Muscle layer of duodenum (tissue), 2 donors: Measurements from ENCODE around the gene HSPB6.

ENCODE experiments used
- H3K27ac ChIP-seq: one replicate; pipeline ENCODE4 v1.7.0; 2013; ENCODE audit warnings: mild to moderate bottlenecking, low read length
- H3K27me3 ChIP-seq: one replicate; pipeline ENCODE4 v1.7.0; 2013; ENCODE audit warnings: low read depth, mild to moderate bottlenecking, control low read depth, low read length
- H3K36me3 ChIP-seq, 2 donors: one replicate each; pipeline ENCODE4 v1.7.0; 2013; ENCODE audit warnings: low read length in 2 of 2, control low read depth in 1 of 2, mild to moderate bottlenecking in 1 of 2; ENCODE audit not compliant: insufficient read depth in 2 of 2, control insufficient read depth in 1 of 2
- H3K4me1 ChIP-seq, 2 donors: one replicate each; pipeline ENCODE4 v1.7.0; 2013; ENCODE audit warnings: low read length in 2 of 2, mild to moderate bottlenecking in 2 of 2, control low read depth in 1 of 2, moderate library complexity in 1 of 2; ENCODE audit not compliant: insufficient read depth in 2 of 2, control insufficient read depth in 1 of 2
- H3K4me3 ChIP-seq, 2 donors: one replicate each; pipeline ENCODE4 v1.7.0; 2013; ENCODE audit warnings: low read length in 2 of 2, low read depth in 1 of 2, mild to moderate bottlenecking in 1 of 2
- H3K9me3 ChIP-seq, 2 donors: one replicate each; pipeline ENCODE4 v1.7.0; 2013; ENCODE audit warnings: low read length in 2 of 2, control low read depth in 1 of 2, mild to moderate bottlenecking in 1 of 2; ENCODE audit not compliant: control insufficient read depth in 1 of 2
- donor health status: healthy.

HSPB6 gene

DNA sequence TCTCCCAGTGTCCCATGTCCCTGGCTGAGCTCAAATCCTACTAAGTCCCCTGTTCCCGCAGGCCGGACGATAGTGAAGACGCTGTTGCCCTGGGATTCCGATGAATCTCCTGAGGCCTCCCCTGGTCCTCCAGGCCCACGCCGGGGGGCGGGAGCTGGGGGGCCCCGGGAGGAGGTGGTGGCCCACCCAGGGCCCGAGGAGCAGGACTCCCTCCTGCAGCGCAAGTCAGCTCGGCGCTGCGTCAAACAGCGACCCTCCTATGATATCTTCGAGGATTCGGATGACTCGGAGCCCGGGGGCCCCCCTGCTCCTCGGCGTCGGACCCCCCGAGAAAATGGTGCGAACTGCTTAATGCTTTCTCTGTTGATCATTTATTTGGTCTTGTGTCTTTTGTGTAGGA lies 33.2 kb downstream of the HSPB6 start:
- Histone ChIP-seq H3K27me3 (no peaks in the 10 kb centered on the region), H3K36me3 (peaks cover 62 to 81% of the 10 kb centered on the region in 2 donors), H3K9me3 (no peaks in the 10 kb centered on the region), H3K27ac (no peak overlapping the region), H3K4me1 (peaks cover 7 to 15% of the 10 kb centered on the region in 2 donors), H3K4me3 (no peak overlapping the region)

DNA sequence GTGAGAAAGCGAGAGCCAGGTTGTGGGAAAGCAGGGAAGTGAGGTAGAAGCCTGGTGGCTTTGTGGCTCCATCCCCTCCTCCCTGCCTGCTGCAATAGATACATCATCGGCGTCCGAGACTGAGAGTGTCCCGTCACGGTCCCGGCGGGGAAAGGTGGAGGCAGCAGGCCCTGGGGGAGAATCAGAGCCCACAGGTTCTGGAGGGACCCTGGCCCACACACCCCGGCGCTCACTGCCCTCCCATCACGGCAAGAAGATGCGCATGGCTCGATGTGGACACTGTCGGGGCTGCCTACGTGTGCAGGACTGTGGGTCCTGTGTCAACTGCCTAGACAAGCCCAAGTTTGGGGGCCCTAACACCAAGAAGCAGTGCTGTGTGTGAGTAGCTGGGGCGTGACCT lies 33.9 kb downstream of the HSPB6 start:
- H3K27ac ChIP-seq, result no peak overlapping the region
- H3K9me3 ChIP-seq, result no peaks in the 10 kb centered on the region
- peaks cover 7 to 18% of the 10 kb centered on the region in 2 donors for H3K4me1 ChIP-seq
- H3K27me3 ChIP-seq, result no peaks in the 10 kb centered on the region
- H3K4me3 ChIP-seq, result no peak overlapping the region
- peaks cover 57 to 73% of the 10 kb centered on the region in 2 donors for H3K36me3 ChIP-seq

DNA sequence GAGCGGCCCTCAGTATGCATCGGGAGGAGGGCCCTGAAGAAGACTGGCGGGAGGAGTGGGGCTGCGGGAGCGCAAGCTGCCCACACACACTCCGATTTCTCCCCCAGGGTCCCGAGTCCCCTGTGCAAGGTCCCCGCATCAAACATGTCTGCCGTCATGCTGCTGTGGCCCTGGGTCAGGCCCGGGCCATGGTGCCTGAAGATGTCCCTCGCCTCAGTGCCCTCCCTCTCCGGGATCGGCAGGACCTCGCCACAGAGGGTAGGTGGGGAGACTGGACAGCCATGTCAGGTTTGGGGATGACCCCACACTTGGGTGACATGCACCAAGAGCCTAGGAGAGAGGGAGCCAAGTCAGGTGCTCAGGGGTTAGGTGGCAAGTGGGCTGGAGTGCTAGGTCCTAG lies 34.4 kb downstream of the HSPB6 start:
- Histone ChIP-seq H3K9me3 (no peaks in the 10 kb centered on the region), H3K27ac (no peak overlapping the region), H3K27me3 (no peaks in the 10 kb centered on the region), H3K4me3 (no peak overlapping the region), H3K36me3 (peaks cover 52 to 68% of the 10 kb centered on the region in 2 donors), H3K4me1 (peaks cover 7 to 18% of the 10 kb centered on the region in 2 donors)

GRCh38 chr19:35721374-35721773 lies 35.5 kb downstream of the HSPB6 start:
- no peaks in the 10 kb centered on the region for H3K9me3 ChIP-seq
- H3K4me1 ChIP-seq, result peaks cover 7 to 18% of the 10 kb centered on the region in 2 donors
- no peaks in the 10 kb centered on the region for H3K27me3 ChIP-seq
- peaks cover 43 to 58% of the 10 kb centered on the region in 2 donors for H3K36me3 ChIP-seq
- H3K4me3 ChIP-seq, result no peak overlapping the region
- H3K27ac ChIP-seq, result no peak overlapping the region

DNA sequence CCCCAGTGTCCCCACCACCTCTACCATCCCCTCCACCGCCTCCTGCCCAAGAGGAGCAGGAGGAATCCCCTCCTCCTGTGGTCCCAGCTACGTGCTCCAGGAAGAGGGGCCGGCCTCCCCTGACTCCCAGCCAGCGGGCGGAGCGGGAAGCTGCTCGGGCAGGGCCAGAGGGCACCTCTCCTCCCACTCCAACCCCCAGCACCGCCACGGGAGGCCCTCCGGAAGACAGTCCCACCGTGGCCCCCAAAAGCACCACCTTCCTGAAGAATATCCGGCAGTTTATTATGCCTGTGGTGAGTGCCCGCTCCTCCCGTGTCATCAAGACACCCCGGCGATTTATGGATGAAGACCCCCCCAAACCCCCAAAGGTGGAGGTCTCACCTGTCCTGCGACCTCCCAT lies 36.2 kb downstream of the HSPB6 start:
- H3K27ac ChIP-seq, result no peak overlapping the region
- no peaks in the 10 kb centered on the region for H3K27me3 ChIP-seq
- H3K4me3 ChIP-seq, result no peak overlapping the region
- H3K36me3 ChIP-seq, result peaks cover 36 to 50% of the 10 kb centered on the region in 2 donors
- H3K4me1 ChIP-seq, result peaks cover 12 to 24% of the 10 kb centered on the region in 2 donors
- H3K9me3 ChIP-seq, result no peaks in the 10 kb centered on the region

DNA sequence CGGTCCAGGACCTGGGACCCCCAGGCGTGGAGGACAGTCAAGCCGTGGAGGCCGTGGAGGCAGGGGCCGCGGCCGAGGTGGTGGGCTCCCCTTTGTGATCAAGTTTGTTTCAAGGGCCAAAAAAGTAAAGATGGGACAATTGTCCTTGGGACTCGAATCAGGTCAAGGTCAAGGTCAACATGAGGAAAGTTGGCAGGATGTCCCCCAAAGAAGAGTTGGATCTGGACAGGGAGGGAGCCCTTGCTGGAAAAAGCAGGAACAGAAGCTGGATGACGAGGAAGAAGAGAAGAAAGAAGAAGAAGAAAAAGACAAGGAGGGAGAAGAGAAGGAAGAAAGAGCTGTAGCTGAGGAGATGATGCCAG lies 36.7 kb downstream of the HSPB6 start:
- Histone ChIP-seq H3K36me3 (peaks cover 31 to 45% of the 10 kb centered on the region in 2 donors), H3K27me3 (no peaks in the 10 kb centered on the region), H3K4me3 (no peak overlapping the region), H3K27ac (no peak overlapping the region), H3K4me1 (peaks cover 12 to 26% of the 10 kb centered on the region in 2 donors), H3K9me3 (no peaks in the 10 kb centered on the region)

DNA sequence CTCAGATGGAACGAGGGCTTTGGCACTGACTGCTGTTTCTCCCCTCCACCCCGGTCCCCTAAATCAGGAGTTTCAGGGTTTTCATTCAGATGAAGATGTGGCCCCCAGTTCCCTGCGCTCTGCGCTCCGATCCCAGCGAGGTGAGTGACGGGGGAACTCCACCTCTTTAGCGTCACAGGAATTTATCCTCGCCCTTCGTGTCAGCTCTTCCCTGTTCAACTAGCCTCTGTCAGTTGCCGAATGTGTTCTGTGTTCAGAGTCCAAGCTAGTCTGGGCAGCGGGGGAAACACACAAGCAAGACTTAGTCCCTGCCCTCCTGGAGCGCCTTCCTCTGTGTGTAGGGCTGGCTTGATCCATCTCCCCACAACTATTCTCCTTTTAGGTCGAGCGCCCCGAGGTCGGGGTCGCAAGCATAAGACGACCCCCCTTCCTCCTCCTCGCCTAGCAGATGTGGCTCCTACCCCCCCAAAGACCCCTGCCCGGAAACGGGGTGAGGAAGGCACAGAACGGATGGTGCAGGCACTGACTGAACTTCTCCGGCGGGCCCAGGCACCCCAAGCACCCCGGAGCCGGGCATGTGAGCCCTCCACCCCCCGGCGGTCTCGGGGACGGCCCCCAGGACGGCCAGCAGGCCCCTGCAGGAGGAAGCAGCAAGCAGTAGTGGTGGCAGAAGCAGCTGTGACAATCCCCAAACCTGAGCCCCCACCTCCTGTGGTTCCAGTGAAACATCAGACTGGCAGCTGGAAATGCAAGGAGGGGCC lies 37.2 kb downstream of the HSPB6 start:
- peaks cover 25 to 40% of the 10 kb centered on the region in 2 donors for H3K36me3 ChIP-seq
- peak overlapping the region; percentile 16 for H3K27ac ChIP-seq
- peaks cover 12 to 26% of the 10 kb centered on the region in 2 donors for H3K4me1 ChIP-seq
- H3K27me3 ChIP-seq, result no peaks in the 10 kb centered on the region
- peak overlapping the region; percentile 73 to 74 for H3K4me3 ChIP-seq
- no peaks in the 10 kb centered on the region for H3K9me3 ChIP-seq

DNA sequence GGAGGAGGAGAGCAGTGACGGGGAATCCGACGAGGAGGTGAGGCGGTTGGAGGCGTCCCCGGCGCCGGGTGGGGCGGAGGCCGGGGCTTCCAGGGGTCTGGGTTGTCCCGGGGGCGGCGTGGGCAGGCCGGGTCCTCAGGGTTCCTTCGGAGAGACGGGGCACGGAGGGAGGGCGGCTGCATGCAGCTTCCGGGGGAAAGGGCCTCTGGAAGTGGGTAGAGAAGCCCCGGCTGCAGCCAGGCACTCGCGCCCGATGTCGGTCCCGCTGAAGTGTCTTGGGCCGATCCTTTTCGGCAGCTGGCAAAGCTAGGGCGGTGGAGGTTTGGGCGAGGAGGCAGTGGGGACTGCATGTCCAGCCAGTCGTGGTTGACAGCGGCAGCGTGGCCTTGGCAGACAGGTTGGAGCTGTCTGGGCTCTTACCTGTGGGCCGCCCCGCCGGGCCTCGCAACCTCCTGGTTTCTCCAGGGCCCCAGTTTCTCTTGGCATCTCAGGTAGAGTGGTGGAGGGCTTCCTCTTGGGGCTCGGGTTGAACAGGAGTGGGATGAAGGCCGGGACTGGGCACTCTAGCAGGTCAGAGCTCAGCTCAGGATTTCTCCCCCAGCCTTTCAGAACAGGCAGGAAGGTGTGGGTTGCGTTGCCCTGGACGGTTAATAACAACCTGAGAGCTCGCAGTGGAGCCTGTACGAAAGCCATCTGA lies 38.3 kb downstream of the HSPB6 start:
- Histone ChIP-seq H3K36me3 (peaks cover 16 to 29% of the 10 kb centered on the region in 2 donors), H3K27ac (peak overlapping the region; percentile 16), H3K4me3 (peak overlapping the region; percentile 73 to 74), H3K9me3 (no peaks in the 10 kb centered on the region), H3K27me3 (no peaks in the 10 kb centered on the region), H3K4me1 (peaks cover 12 to 26% of the 10 kb centered on the region in 2 donors)

GRCh38 chr19:35717665-35718344 lies 39.0 kb downstream of the HSPB6 start, which contains the start of gene KMT2B:
Gene KMT2B, plus strand, starts transcription at chr19:35718003. Its CDS starts 16 bp downstream, at chr19:35718019.
- Histone ChIP-seq H3K4me1 (peaks cover 12 to 26% of the 10 kb centered on the region in 2 donors), H3K27ac (peak within 1 kb of the TSS; percentile 75), H3K27me3 (no peaks in the 10 kb centered on the region), H3K36me3 (peaks cover 10 to 22% of the 10 kb centered on the region in 2 donors), H3K9me3 (no peaks in the 10 kb centered on the region), H3K4me3 (peak within 1 kb of the TSS; percentile 76 to 97)

GRCh38 chr19:35716801-35717664 lies 39.8 kb downstream of the HSPB6 start:
- Histone ChIP-seq H3K27me3 (no peaks in the 10 kb centered on the region), H3K27ac (peak overlapping the region; percentile 75), H3K9me3 (no peaks in the 10 kb centered on the region), H3K4me3 (peak overlapping the region; percentile 76 to 97), H3K4me1 (peaks cover 12 to 26% of the 10 kb centered on the region in 2 donors), H3K36me3 (peaks cover 5 to 15% of the 10 kb centered on the region in 2 donors)
